A549 (cell line): ENCODE results near the gene PHRF1. TPM values are rescaled to one million over a fixed set of nuclear protein-coding genes. Genes with fewer than 3 reads are reported as not detected.

ENCODE experiments used
- ATAC-seq, 2 experiments: fragments of 200-7000 bp in 1 of 2; fragments of >200 bp in 1 of 2; cut with Nextera tagmentation in 1 of 2; cut with Tn5 transposase in 1 of 2; 3 replicates each; pipeline versions ENCODE4 v1.8.0 to v1.9.1; 2018 to 2020; ENCODE audit warnings: mild to moderate bottlenecking in 1 of 2, moderate library complexity in 1 of 2
- CTCF ChIA-PET: fragments of 300-600 bp; sonication (Branson Sonifier 250); formaldehyde crosslinking; extraction: SDS; loops from one replicate; lab custom pipeline; 2021; ENCODE audit warnings: antibody characterized with exemption, inconsistent platforms; lab: Yijun Ruan, JAX
- POLR2A ChIA-PET: fragments of 350-600 bp; formaldehyde crosslinking; extraction: SDS; loops from one replicate; lab custom pipeline; 2021; ENCODE audit warnings: antibody characterized with exemption, inconsistent platforms; lab: Yijun Ruan, JAX
- DNase-seq, 2 experiments: peaks; one replicate each; pipeline versions ENCODE4 v3.0.0 to v3.0.0-alpha.2; 2011 to 2016; ENCODE audit warnings: low read depth in 1 of 2, low spot score in 1 of 2
- FAIRE-seq: peaks from 2 replicates; lab custom pipeline; 2011; peaks lifted over from hg19 to GRCh38; lab: Jason Lieb, UNC
- H3K27ac ChIP-seq, 2 experiments: fragments of >200 bp; sonication (Bioruptor Twin); formaldehyde crosslinking; 3 replicates each; pipeline ENCODE4 v1.5.1; 2016 to 2017
- H3K4me1 ChIP-seq: fragments of >200 bp; sonication (Bioruptor Twin); formaldehyde crosslinking; 3 replicates; pipeline ENCODE4 v1.6.1; 2016
- H3K4me2 ChIP-seq: fragments of >200 bp; sonication (Bioruptor Twin); formaldehyde crosslinking; 3 replicates; pipeline ENCODE4 v1.6.1; 2016
- H3K4me3 ChIP-seq: fragments of >200 bp; sonication (Bioruptor Twin); formaldehyde crosslinking; 3 replicates; pipeline ENCODE4 v1.5.1; 2016
- H3K9me3 ChIP-seq: fragments of >200 bp; sonication (Bioruptor Twin); formaldehyde crosslinking; 3 replicates; pipeline ENCODE4 v1.6.1; 2016
- BHLHE40 ChIP-seq: IDR thresholded peaks from 2 replicates; pipeline ENCODE4 v1.6.1; 2012; ENCODE audit warnings: low read depth, low read length, inconsistent platforms
- CBX2 ChIP-seq: fragments of 200-600 bp; sonication (generic); IDR thresholded peaks from 2 replicates; pipeline ENCODE4 v1.6.1; 2016; ENCODE audit warnings: low read depth, mild to moderate bottlenecking, borderline replicate concordance
- CBX8 ChIP-seq: fragments of 200-600 bp; sonication (generic); IDR thresholded peaks from 2 replicates; pipeline ENCODE4 v1.6.1; 2016
- CHD2 ChIP-seq: fragments of 150-350 bp; IDR thresholded peaks from 2 replicates; pipeline ENCODE4 v1.6.1; 2014; ENCODE audit warnings: low read length; ENCODE audit not compliant: partially characterized antibody
- CHD4 ChIP-seq: fragments of 200-600 bp; sonication (generic); IDR thresholded peaks from 2 replicates; pipeline ENCODE4 v1.6.1; 2016; ENCODE audit warnings: antibody characterized with exemption, mild to moderate bottlenecking, borderline replicate concordance
- FOSB ChIP-seq: fragments of 250-450 bp; sonication (Bioruptor Pico); IDR thresholded peaks from 2 replicates; pipeline ENCODE4 v1.5.0; 2020; ENCODE audit warnings: mild to moderate bottlenecking, moderate library complexity
- FOXS1 ChIP-seq: fragments of 250-450 bp; sonication (Bioruptor Pico); IDR thresholded peaks from 2 replicates; pipeline ENCODE4 v1.5.0; 2020; ENCODE audit warnings: mild to moderate bottlenecking, moderate library complexity
- HDAC2 ChIP-seq: fragments of 200-600 bp; sonication (generic); IDR thresholded peaks from 2 replicates; pipeline ENCODE4 v1.6.1; 2016
- HEYL ChIP-seq: fragments of 250-450 bp; sonication (Bioruptor Pico); IDR thresholded peaks from 2 replicates; pipeline ENCODE4 v1.8.0; 2021; ENCODE audit warnings: mild to moderate bottlenecking, moderate library complexity
- KDM5A ChIP-seq: fragments of 200-600 bp; sonication (generic); IDR thresholded peaks from 2 replicates; pipeline ENCODE4 v1.6.1; 2016; ENCODE audit warnings: antibody characterized with exemption, mild to moderate bottlenecking
- MYC ChIP-seq: IDR thresholded peaks from 2 replicates; pipeline ENCODE4 v1.6.1; 2012; ENCODE audit warnings: mild to moderate bottlenecking, inconsistent platforms, low read length, improper control_type of control experiment, borderline replicate concordance
- POLR2A ChIP-seq: IDR thresholded peaks from 2 replicates; pipeline ENCODE4 v1.6.1; 2012; ENCODE audit warnings: mild to moderate bottlenecking, low read length
- POLR2AphosphoS2 ChIP-seq: conservative IDR thresholded peaks from 2 replicates; pipeline ENCODE4 v1.6.1; 2012; ENCODE audit warnings: low read length, improper control_type of control experiment, inconsistent platforms
- RAD21 ChIP-seq, 2 experiments: fragments of >200 bp in 1 of 2; sonication (Bioruptor Twin) in 1 of 2; formaldehyde crosslinking in 1 of 2; IDR thresholded peaks in 1 of 2; conservative IDR thresholded peaks in 1 of 2; 2 replicates in 1 of 2; 3 replicates in 1 of 2; pipeline ENCODE4 v1.6.1; 2012 to 2018; ENCODE audit warnings: inconsistent platforms in 1 of 2
- RCOR1 ChIP-seq: fragments of 150-350 bp; IDR thresholded peaks from 2 replicates; pipeline ENCODE4 v1.6.1; 2014; ENCODE audit warnings: antibody characterized with exemption, low read length, low read depth
- RFX5 ChIP-seq: fragments of 450-650 bp; IDR thresholded peaks from 2 replicates; pipeline ENCODE4 v1.7.1; 2014; ENCODE audit warnings: antibody characterized with exemption, mild to moderate bottlenecking, moderate library complexity
- RNF2 ChIP-seq: fragments of 200-600 bp; sonication (generic); IDR thresholded peaks from 2 replicates; pipeline ENCODE4 v1.6.1; 2016; ENCODE audit warnings: low read depth, mild to moderate bottlenecking, antibody characterized with exemption, moderate library complexity, borderline replicate concordance
- SMC3 ChIP-seq: fragments of >200 bp; sonication (Bioruptor Twin); formaldehyde crosslinking; IDR thresholded peaks from 3 replicates; pipeline ENCODE4 v1.6.1; 2018; ENCODE audit warnings: inconsistent platforms
- SREBF2 ChIP-seq: fragments of 450-650 bp; IDR thresholded peaks from 2 replicates; pipeline ENCODE4 v1.6.1; 2014; ENCODE audit warnings: mild to moderate bottlenecking, moderate library complexity
- TFCP2L1 ChIP-seq: fragments of 250-450 bp; sonication (Bioruptor Pico); IDR thresholded peaks from 2 replicates; pipeline ENCODE4 v1.5.0; 2021; ENCODE audit warnings: mild to moderate bottlenecking
- TP53 ChIP-seq: fragments of 250-450 bp; sonication (Bioruptor Pico); IDR thresholded peaks from 2 replicates; pipeline ENCODE4 v1.5.0; 2021; ENCODE audit warnings: mild to moderate bottlenecking, moderate library complexity
- ZC3H11A ChIP-seq: fragments of 450-650 bp; IDR thresholded peaks from 2 replicates; pipeline ENCODE4 v1.6.1; 2014; ENCODE audit warnings: antibody characterized with exemption, mild to moderate bottlenecking
- ZFP36 ChIP-seq: fragments of 450-650 bp; IDR thresholded peaks from 2 replicates; pipeline ENCODE4 v1.6.1; 2014; ENCODE audit warnings: borderline replicate concordance; ENCODE audit not compliant: partially characterized antibody
- ZNF302 ChIP-seq: fragments of 250-450 bp; sonication (Bioruptor Pico); IDR thresholded peaks from 2 replicates; pipeline ENCODE4 v1.9.0; 2021; ENCODE audit warnings: inconsistent platforms, mild to moderate bottlenecking, moderate library complexity
- WGBS: methylation state at CpG from one replicate; pipeline ENCODE4 v1.1.6; 2017; ENCODE audit errors: missing lambda C conversion rate; 5-methylcytosine and 5-hydroxymethylcytosine counted together
- polyA plus RNA-seq, 4 experiments: library from polyadenylated mRNA; depleted of rRNA in 3 of 4; stranded (reverse); fragments of >200 nt; fragmentation: RNase III in 1 of 4; extraction: RNeasy Plus Mini Kit Qiagen cat#74134 plus additional on column Dnase treatment in 1 of 4; gene quantifications; 2 replicates in 3 of 4; 3 replicates in 1 of 4; pipeline ENCODE4 v1.2.3, GENCODE V29; 2011 to 2017
- TF ChIP-seq, protein P1 (sequence below): IDR thresholded peaks from 2 replicates; pipeline ENCODE4 v1.6.1; 2012
- TF ChIP-seq, protein P2 (sequence below): fragments of 450-650 bp; IDR thresholded peaks from 2 replicates; pipeline ENCODE4 v1.6.1; 2014; ENCODE audit warnings: antibody characterized with exemption
- TF ChIP-seq, protein P3 (sequence below): fragments of >200 bp; sonication (Bioruptor Twin); formaldehyde crosslinking; IDR thresholded peaks from 3 replicates; pipeline ENCODE4 v1.5.1; 2016

The PHRF1 gene
- polyA plus RNA-seq, 2 of the 4 experiments (the other 2 are of a cell fraction), result 10.8 to 25.3 TPM

DNA sequence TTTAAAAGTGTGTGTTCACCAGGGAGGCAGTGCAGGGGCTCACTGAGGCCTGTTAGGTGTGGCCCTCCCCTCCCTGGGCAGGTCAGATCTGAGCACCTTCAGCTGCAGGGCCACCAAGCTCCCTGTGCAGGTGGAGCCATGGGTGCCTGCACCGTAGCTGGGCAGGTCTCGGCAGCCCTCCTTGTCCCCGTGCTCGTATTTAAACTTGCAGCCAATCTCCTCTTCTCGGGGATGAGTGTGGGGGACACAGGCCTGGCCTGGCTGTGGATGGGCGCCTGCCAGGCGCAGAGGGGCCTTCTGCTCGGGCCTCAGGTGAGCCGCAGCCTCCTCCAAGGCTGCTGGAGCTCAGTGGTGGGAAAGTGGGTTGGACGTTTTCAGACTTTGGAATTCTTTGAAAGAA, 19.1 kb downstream of the PHRF1 start:
- Histone ChIP-seq H3K4me2 (no peak overlapping the region), H3K4me1 (peaks cover 7% of the 10 kb centered on the region; the same call in 2 of the 3 replicates), H3K27ac (no peak overlapping the region), H3K4me3 (no peak overlapping the region), H3K9me3 (no peaks in the 10 kb centered on the region)
- no peak for FAIRE-seq
- no peak for DNase-seq
- 85% methylated on average over 10 of the region's 10 CpGs for WGBS
- ATAC-seq, result no peak
- CTCF ChIA-PET, result interaction anchor here (2.3 kb wide), 1 partner anchor 77 kb away, joined by 5 read pairs; no protein-coding TSS in a partner anchor
- TF ChIP-seq MYC, result no peak
- no peak for TF ChIP-seq SMC3
- no peak for TF ChIP-seq BHLHE40
- no peak for TF ChIP-seq RAD21 (conservative IDR thresholded peaks at IDR 0.05 in 1 of 2, IDR thresholded peaks at IDR 0.05 in 1 of 2)
- TF ChIP-seq RFX5, result no peak
- TF ChIP-seq, protein P1, sequence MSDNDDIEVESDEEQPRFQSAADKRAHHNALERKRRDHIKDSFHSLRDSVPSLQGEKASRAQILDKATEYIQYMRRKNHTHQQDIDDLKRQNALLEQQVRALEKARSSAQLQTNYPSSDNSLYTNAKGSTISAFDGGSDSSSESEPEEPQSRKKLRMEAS, result no peak
- no peak for TF ChIP-seq HEYL
- TF ChIP-seq POLR2A, result no peak
- no peak for TF ChIP-seq TFCP2L1
- no peak for TF ChIP-seq KDM5A
- TF ChIP-seq HDAC2, result no peak
- POLR2A ChIA-PET, result no interaction called here

DNA sequence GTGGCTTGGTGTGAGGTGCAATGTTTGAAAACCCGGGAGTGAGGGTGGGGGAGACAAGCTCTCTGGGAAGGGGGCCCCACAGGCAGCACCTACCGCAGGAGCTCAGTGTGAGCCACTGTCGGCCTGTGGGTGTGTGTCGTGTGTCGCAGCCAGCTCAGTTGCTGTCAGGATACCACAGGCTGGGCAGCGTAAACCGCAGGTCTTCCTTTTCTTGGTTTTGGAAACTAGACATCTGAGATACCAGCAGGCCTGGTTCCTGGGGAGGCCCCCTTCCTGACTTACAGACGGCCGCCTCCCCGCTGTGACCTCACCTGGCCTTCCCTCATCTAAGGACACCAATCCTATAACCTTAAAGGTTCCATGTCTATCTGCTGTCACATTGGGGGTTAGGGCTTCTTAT, 20.1 kb downstream of the PHRF1 start:
- 86% methylated on average over 10 of the region's 10 CpGs for WGBS
- TF ChIP-seq CBX8, result no peak
- no peak for TF ChIP-seq FOSB (CRISPR knock-in tag)
- TF ChIP-seq CHD2, result no peak
- Histone ChIP-seq H3K4me2 (no peak overlapping the region), H3K27ac (no peak overlapping the region), H3K4me3 (no peak overlapping the region), H3K4me1 (peaks cover 7% of the 10 kb centered on the region; the same call in 2 of the 3 replicates), H3K9me3 (no peaks in the 10 kb centered on the region)
- DNase-seq (no peak), ATAC-seq (no peak), FAIRE-seq (no peak)
- ChIA-PET POLR2A (no interaction called here), CTCF (interaction anchor here (1.0 to 2.3 kb wide), 3 partner anchors 9 to 78 kb away, joined by 3 to 5 read pairs (median 3); no protein-coding TSS in a partner anchor)

DNA sequence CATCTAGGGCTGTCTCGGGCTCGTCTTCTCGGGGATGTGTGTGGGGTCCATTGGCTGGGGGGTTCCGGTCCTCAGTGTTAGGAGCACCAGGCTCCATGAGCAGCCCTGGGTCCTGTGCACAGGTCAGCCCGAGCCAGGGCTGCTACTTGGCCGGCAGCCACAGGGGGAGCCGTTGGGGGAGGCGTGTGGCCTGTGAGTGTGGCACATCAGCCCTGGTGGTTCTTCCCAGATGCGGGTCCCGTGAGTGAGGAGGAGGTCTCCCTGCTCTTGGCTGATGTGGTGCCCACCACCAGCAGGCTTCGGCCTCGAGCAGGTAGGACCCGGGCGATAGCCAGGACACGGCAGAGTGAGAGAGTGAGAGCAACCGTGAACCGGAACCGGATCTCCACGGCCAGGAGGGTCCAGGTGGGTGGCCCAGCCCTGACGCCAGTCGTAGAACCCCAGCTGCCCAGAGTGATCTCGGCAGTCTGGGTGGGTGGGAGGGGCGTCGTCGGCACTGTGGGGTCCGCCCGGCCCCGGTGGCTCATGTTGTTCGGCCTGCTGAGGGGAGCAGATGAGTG, 21.0 kb downstream of the PHRF1 start:
- TF ChIP-seq TP53 (CRISPR knock-in tag) (no peak), CHD4 (no peak), HEYL (no peak), CBX2 (no peak), CHD2 (no peak)
- no peak overlapping the region for H3K27ac ChIP-seq
- peak; percentile 76 to 79; a peak in 5 of 6 replicates for ATAC-seq
- 92% methylated on average over 23 of the region's 29 CpGs for WGBS
- no peak for FAIRE-seq
- ChIA-PET CTCF (interaction anchor here (1.4 kb wide), 1 partner anchor 8 kb away, joined by 3 read pairs; no protein-coding TSS in a partner anchor), POLR2A (no interaction called here)
- H3K9me3 ChIP-seq, result no peaks in the 10 kb centered on the region
- H3K4me3 ChIP-seq, result no peak overlapping the region
- no peak overlapping the region for H3K4me2 ChIP-seq
- peaks cover 7% of the 10 kb centered on the region; the same call in 2 of the 3 replicates for H3K4me1 ChIP-seq
- DNase-seq, result no peak

DNA sequence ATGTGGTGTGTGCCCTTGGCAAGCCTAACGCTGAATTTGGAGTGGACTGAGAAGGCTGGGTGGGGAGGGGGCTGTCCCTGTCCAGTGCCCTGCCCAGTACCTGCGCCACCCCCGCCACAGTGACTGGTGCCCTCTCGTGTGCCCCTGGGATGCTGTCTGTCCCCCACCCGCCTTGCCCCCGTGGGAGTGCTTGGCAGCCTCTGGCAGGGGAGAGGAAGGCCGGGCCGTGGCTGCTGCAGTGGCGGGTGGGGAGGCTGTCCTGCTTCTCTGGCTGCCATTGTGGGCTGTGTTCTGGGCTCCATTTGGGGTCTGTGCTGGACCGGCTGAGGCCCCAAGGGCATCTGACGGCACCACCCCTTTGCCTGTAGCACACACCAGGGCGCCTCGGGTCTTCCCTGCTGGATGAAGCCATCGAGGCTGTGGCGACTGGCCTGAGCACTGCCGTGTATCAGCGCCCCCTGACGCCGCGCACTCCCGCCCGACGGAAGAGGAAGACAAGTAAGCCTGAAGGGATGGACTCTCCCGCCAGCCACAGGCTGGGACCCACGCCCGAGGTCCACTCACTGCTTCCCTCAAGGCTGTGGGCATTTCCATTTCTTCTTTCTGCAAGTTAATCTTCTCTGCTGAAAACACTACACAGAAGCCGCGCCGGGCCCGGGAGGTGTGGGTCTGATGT, 21.9 kb downstream of the PHRF1 start:
- 97% methylated on average over 19 of the region's 30 CpGs for WGBS
- POLR2A ChIA-PET, result no interaction called here
- CTCF ChIA-PET, result no interaction called here

More for the DNA sequence above, 21.9 kb downstream of the PHRF1 start:
- ATAC-seq (no peak), DNase-seq (no peak), FAIRE-seq (no peak)
- Histone ChIP-seq H3K4me3 (no peak overlapping the region), H3K4me2 (no peak overlapping the region), H3K9me3 (no peaks in the 10 kb centered on the region), H3K4me1 (peaks cover 7% of the 10 kb centered on the region; the same call in 2 of the 3 replicates), H3K27ac (no peak overlapping the region)
- TF ChIP-seq HDAC2, result no peak
- no peak for TF ChIP-seq ZFP36
- TF ChIP-seq SREBF2, result no peak
- no peak for TF ChIP-seq ZC3H11A
- TF ChIP-seq, protein P2, sequence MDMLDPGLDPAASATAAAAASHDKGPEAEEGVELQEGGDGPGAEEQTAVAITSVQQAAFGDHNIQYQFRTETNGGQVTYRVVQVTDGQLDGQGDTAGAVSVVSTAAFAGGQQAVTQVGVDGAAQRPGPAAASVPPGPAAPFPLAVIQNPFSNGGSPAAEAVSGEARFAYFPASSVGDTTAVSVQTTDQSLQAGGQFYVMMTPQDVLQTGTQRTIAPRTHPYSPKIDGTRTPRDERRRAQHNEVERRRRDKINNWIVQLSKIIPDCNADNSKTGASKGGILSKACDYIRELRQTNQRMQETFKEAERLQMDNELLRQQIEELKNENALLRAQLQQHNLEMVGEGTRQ, result no peak
- no peak for TF ChIP-seq TFCP2L1
- TF ChIP-seq TP53 (CRISPR knock-in tag), result no peak
- TF ChIP-seq, protein P3, sequence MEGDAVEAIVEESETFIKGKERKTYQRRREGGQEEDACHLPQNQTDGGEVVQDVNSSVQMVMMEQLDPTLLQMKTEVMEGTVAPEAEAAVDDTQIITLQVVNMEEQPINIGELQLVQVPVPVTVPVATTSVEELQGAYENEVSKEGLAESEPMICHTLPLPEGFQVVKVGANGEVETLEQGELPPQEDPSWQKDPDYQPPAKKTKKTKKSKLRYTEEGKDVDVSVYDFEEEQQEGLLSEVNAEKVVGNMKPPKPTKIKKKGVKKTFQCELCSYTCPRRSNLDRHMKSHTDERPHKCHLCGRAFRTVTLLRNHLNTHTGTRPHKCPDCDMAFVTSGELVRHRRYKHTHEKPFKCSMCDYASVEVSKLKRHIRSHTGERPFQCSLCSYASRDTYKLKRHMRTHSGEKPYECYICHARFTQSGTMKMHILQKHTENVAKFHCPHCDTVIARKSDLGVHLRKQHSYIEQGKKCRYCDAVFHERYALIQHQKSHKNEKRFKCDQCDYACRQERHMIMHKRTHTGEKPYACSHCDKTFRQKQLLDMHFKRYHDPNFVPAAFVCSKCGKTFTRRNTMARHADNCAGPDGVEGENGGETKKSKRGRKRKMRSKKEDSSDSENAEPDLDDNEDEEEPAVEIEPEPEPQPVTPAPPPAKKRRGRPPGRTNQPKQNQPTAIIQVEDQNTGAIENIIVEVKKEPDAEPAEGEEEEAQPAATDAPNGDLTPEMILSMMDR, result no peak
- no peak for TF ChIP-seq FOXS1 (CRISPR knock-in tag)
- no peak for TF ChIP-seq RNF2
- no peak for TF ChIP-seq CBX8
- no peak for TF ChIP-seq POLR2AphosphoS2
- no peak for TF ChIP-seq HEYL
- no peak for TF ChIP-seq RCOR1
- TF ChIP-seq ZNF302 (CRISPR knock-in tag), result no peak
- TF ChIP-seq FOSB (CRISPR knock-in tag), result no peak
